ENCODE data around the gene GLB1L2. TPM values are rescaled to one million over a fixed set of nuclear protein-coding genes. Genes with fewer than 3 reads are reported as not detected.

GLB1L2 gene
- total and polyA plus RNA-seq, 12 donors = 0.11 to 0.72 (median 0.30) TPM

GRCh38 chr11:134404575-134405341 lies 73.0 kb downstream of the GLB1L2 start:
- H3K9me3 ChIP-seq = peaks cover 0 to 4% (median 0%) of the 10 kb centered on the region in 11 donors
- no peak overlapping the region for H3K27ac ChIP-seq
- no peaks in the 10 kb centered on the region for H3K36me3 ChIP-seq
- WGBS, 2 donors = 83 to 86% methylated on average over 30 of the region's 30 CpGs
- intact Hi-C loops (cut with DNase I) = no loop called here
- peaks cover 6 to 71% (median 44%) of the 10 kb centered on the region in 7 donors for H3K27me3 ChIP-seq
- ATAC-seq (peak in 1 of 8 donors; percentile 33), DNase-seq (no peak)
- H3K4me1 ChIP-seq = no peaks in the 10 kb centered on the region
- H3K4me3 ChIP-seq = no peak overlapping the region
- no peak for TF ChIP-seq CTCF (IDR thresholded peaks at IDR 0.05)

- no peak for TF ChIP-seq CTCF (IDR thresholded peaks at IDR 0.05)
- ATAC-seq (no peak), DNase-seq (no peak)
- Histone ChIP-seq H3K36me3 (no peaks in the 10 kb centered on the region), H3K4me3 (no peak overlapping the region), H3K27me3 (peaks cover 8 to 71% (median 51%) of the 10 kb centered on the region in 7 donors), H3K9me3 (peaks cover 0 to 4% (median 0%) of the 10 kb centered on the region in 11 donors), H3K27ac (no peak overlapping the region), H3K4me1 (no peaks in the 10 kb centered on the region)
- 81 to 89% methylated on average over 8 of the region's 8 CpGs for WGBS, 2 donors
- intact Hi-C loops (cut with DNase I) = no loop called here
These were observed 73.6 kb downstream of the GLB1L2 start for GRCh38 chr11:134405436-134405835.

- peaks cover 8 to 75% (median 55%) of the 10 kb centered on the region in 7 donors for H3K27me3 ChIP-seq
- H3K9me3 ChIP-seq = peaks cover 0 to 4% (median 0%) of the 10 kb centered on the region in 11 donors
- ATAC-seq (no peak), DNase-seq (no peak)
- H3K4me1 ChIP-seq = no peaks in the 10 kb centered on the region
- intact Hi-C loops (cut with DNase I) = no loop called here
- no peak for TF ChIP-seq CTCF (IDR thresholded peaks at IDR 0.05)
- 61 to 78% methylated on average over 9 of the region's 9 CpGs for WGBS, 2 donors
- no peak overlapping the region for H3K27ac ChIP-seq
- H3K4me3 ChIP-seq = no peak overlapping the region
- no peaks in the 10 kb centered on the region for H3K36me3 ChIP-seq
These were observed 74.1 kb downstream of the GLB1L2 start for GRCh38 chr11:134405841-134406240.

GRCh38 chr11:134406264-134407185 lies 74.7 kb downstream of the GLB1L2 start:
- Histone ChIP-seq H3K27me3 (peaks cover 8 to 77% (median 62%) of the 10 kb centered on the region in 7 donors), H3K4me3 (no peak overlapping the region), H3K36me3 (no peaks in the 10 kb centered on the region), H3K27ac (no peak overlapping the region), H3K9me3 (peaks cover 0 to 4% (median 0%) of the 10 kb centered on the region in 11 donors), H3K4me1 (peaks cover 0 to 6% (median 5%) of the 10 kb centered on the region in 9 donors)
- intact Hi-C loops (cut with DNase I) = no loop called here
- WGBS, 2 donors = 79 to 81% methylated on average over 11 of the region's 11 CpGs
- no peak for TF ChIP-seq CTCF (IDR thresholded peaks at IDR 0.05)
- DNase-seq (no peak), ATAC-seq (no peak)

Data from heart right ventricle (tissue), 16 donors.